H1 (cell line): ENCODE data around the gene ADAM12. TPM values are rescaled to one million over a fixed set of nuclear protein-coding genes. Genes with fewer than 3 reads are reported as not detected.

ENCODE experiments used
- CHD2 ChIP-seq: IDR thresholded peaks from 2 replicates; pipeline ENCODE4 v1.6.1; 2012; ENCODE audit warnings: low read length, improper control_type of control experiment
- CHD7 ChIP-seq: fragments of 300-600 bp; sonication (generic); IDR thresholded peaks from 2 replicates; pipeline ENCODE4 v1.7.1; 2012; ENCODE audit warnings: low read length, moderate library complexity, mild to moderate bottlenecking, inconsistent platforms; ENCODE audit not compliant: insufficient replicate concordance
- CTBP2 ChIP-seq: IDR thresholded peaks from 2 replicates; pipeline ENCODE4 v1.7.0; 2011; ENCODE audit warnings: borderline replicate concordance, mild to moderate bottlenecking, moderate library complexity, mixed read lengths, low read length; ENCODE audit not compliant: insufficient read depth, insufficient read length
- E2F6 ChIP-seq: IDR thresholded peaks from 2 replicates; pipeline ENCODE4 v1.6.1; 2012; ENCODE audit warnings: inconsistent platforms
- EZH2 ChIP-seq: fragments of 200-600 bp; sonication (generic); IDR thresholded peaks from 2 replicates; pipeline ENCODE4 v1.7.1; 2012; ENCODE audit warnings: low read depth, mild to moderate bottlenecking, moderate library complexity, low read length, inconsistent platforms; ENCODE audit not compliant: severe bottlenecking
- GABPA ChIP-seq: IDR thresholded peaks from 2 replicates; pipeline ENCODE4 v1.6.1; 2011; ENCODE audit warnings: mild to moderate bottlenecking, low read length, moderate library complexity, borderline replicate concordance; ENCODE audit not compliant: insufficient read depth
- SP1 ChIP-seq: IDR thresholded peaks from 2 replicates; pipeline ENCODE4 v1.6.1; 2011; ENCODE audit warnings: low read depth, low read length
- TEAD4 ChIP-seq: IDR thresholded peaks from 2 replicates; pipeline ENCODE4 v1.6.1; 2012; ENCODE audit warnings: low read depth, low read length, inconsistent platforms, mixed read lengths
- polyA plus RNA-seq, 7 experiments: library from polyadenylated mRNA; depleted of rRNA in 3 of 7; stranded (reverse) in 5 of 7; unstranded in 2 of 7; fragments of >200 nt in 5 of 7; fragments of 200-250 nt in 2 of 7; gene quantifications; 1 replicate in 5 of 7; 2 replicates in 1 of 7; 4 replicates in 1 of 7; pipeline versions ENCODE4 v1.2.1 to v1.2.3, GENCODE V29; 2011 to 2013; ENCODE audit warnings: missing spikeins in 2 of 7, mixed read lengths in 2 of 7
- total RNA-seq: library from RNA; stranded (reverse); fragmentation: NEBNext Ultra II Directional; extraction: Animal tissue kit (Norgen Biotek cat#: 25700); gene quantifications from 2 replicates; pipeline ENCODE4 v1.2.1, GENCODE V29; 2021

The ADAM12 gene
- total and polyA plus RNA-seq, 2 of the 8 experiments (the other 6 are each of a cell fraction or from before 2014, with no cell fraction given) = 0.07 to 0.17 TPM

GRCh38 chr10:126351021-126351420 lies 37.3 kb downstream of the ADAM12 start (continued):
- no peak for TF ChIP-seq CHD7
- TF ChIP-seq E2F6 = no peak
- TF ChIP-seq GABPA = no peak
- no peak for TF ChIP-seq TEAD4
- TF ChIP-seq CTBP2 = no peak
- TF ChIP-seq CHD2 = no peak
- no peak for TF ChIP-seq SP1
- no peak for TF ChIP-seq EZH2
- TF ChIP-seq, all 59 proteins: peak for 0
